Measurements from ENCODE around the gene KCTD6. TPM values are rescaled to one million over a fixed set of nuclear protein-coding genes. Genes with fewer than 3 reads are reported as not detected.

KCTD6 gene
- total RNA-seq, 4 donors from 2014 or later = 13.6 to 16.8 (median 15.1) TPM

DNA sequence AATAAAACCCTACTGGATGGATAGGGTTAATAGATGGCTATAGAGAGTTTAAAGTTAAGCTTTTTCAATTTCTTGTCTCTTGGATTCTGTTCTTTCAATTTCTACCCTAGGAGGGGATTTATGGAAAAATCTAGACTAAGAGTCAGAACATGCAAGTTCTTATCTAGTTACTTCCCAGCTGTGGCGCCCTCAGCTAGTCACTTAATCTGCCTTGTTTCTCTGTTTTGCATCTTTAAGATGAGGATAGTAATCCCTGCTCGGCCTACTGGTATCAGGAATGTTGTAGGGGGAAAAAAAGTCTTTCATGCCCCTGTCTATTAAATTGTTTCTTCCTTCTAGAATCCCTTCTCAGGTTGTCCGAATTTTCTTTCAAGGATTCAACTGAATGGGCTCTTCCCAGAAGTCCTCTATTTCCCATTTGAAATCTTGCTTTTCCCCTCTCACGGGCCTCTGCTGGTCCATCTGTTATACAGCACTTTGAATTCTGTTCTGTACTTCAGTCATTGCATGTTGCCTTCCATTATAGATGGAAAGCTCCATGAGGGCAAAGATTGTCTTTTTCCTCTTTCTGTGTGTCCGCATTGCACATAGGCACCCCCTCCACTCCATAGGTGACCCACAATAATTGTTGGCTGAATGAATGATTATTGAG is 4.4 kb downstream of the KCTD6 start:
- H3K27ac ChIP-seq (replicated peaks in 1 of 4) = no peak overlapping the region
- intact Hi-C loops (cut with DNase I) = no loop called here
- no peaks in the 10 kb centered on the region for H3K9me3 ChIP-seq
- 93% methylated on average over 5 of the region's 5 CpGs for WGBS
- peaks cover 40 to 75% (median 62%) of the 10 kb centered on the region in 4 donors for H3K4me1 ChIP-seq
- H3K27me3 ChIP-seq = no peaks in the 10 kb centered on the region
- DNase-seq (ENCODE audit: extremely low spot score) = no peak
- TF ChIP-seq EP300 (IDR thresholded peaks at IDR 0.05) (no peak), POLR2A (IDR thresholded peaks at IDR 0.05; ENCODE audit: low read depth) (no peak), CTCF (IDR thresholded peaks at IDR 0.05) (no peak), POLR2AphosphoS5 (IDR thresholded peaks at IDR 0.05) (no peak)
- H3K36me3 ChIP-seq = peaks cover 4 to 13% (median 6%) of the 10 kb centered on the region in 4 donors
- H3K4me3 ChIP-seq = no peak overlapping the region

DNA sequence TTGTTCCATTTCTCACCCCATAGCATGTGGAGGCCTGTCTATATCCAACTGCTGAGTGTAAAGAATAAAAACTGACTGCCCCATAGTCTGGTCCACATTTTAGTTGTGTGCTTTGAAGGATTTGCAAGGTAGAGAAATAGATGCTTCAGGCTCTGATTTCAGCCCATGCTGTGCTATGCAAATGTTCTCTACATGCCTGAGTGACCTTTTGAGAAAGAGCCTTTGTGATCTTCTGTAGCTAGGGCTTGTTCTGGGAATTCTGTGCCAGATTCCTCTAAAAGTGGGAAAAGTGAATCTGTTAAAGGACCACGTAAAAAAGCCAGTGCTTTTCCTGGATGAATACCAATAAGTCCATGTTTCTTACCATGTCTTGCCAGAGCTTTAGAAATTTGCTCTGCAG is 5.2 kb downstream of the KCTD6 start:
- TF ChIP-seq EP300 (IDR thresholded peaks at IDR 0.05) (no peak), POLR2AphosphoS5 (IDR thresholded peaks at IDR 0.05) (no peak), POLR2A (IDR thresholded peaks at IDR 0.05; ENCODE audit: low read depth) (no peak), CTCF (IDR thresholded peaks at IDR 0.05) (no peak)
- H3K27me3 ChIP-seq = no peaks in the 10 kb centered on the region

GRCh38 chr3:58502872-58503271 is 11.0 kb downstream of the KCTD6 start:
- 25% methylated on average over 1 of the region's 1 CpG for WGBS

More for the DNA sequence above, 5.2 kb downstream of the KCTD6 start:
- no peak for DNase-seq (ENCODE audit: extremely low spot score)
- Histone ChIP-seq H3K4me3 (no peak overlapping the region), H3K27ac (replicated peaks in 1 of 4) (no peak overlapping the region), H3K9me3 (no peaks in the 10 kb centered on the region), H3K4me1 (peaks cover 40 to 80% (median 62%) of the 10 kb centered on the region in 4 donors), H3K36me3 (peaks cover 7 to 18% (median 9%) of the 10 kb centered on the region in 4 donors)
- WGBS = 20% methylated on average over 1 of the region's 1 CpG
- intact Hi-C loops (cut with DNase I) = no loop called here

DNA sequence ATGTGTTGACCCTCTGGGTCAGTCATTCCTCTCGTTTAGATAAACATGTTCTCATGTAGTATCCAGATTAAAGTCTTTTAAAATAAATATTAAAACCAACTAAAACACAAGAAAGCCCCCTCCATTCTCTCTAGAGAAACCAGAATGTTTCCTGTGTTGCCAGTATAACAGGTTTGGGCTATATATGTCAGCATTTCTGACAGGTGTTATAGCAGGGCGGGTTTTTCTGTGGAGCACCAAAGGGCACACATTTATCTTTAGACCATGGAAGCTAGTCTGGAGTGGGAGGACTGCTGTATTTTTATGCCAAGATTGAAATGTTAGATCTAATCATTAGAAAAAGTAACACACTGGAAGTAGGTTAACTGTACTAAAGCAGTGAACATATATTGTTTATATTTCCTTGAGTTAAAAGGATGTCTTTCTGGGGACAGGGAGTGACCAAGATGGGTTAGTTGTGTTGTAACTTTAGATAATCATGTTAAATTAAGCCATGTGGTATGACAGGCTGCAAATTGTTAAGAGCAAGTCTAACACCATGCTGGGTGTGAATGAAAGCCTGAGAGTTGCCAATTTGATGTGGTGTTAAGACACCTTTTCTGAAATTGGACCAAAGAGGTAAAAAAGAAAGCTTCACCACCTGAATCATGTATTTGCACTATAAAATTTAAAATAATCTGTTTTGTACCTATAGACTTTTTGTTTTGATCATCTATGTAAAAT is 15.6 kb downstream of the KCTD6 start:
- WGBS = 61% methylated on average over 2 of the region's 2 CpGs

More at GRCh38 chr3:58502872-58503271, 11.0 kb downstream of the KCTD6 start:
- DNase-seq (ENCODE audit: extremely low spot score) = no peak
- no peak overlapping the region for H3K27ac ChIP-seq (replicated peaks in 1 of 4)
- intact Hi-C loops (cut with DNase I) = no loop called here
- H3K9me3 ChIP-seq = no peaks in the 10 kb centered on the region
- peaks cover 0 to 31% (median 22%) of the 10 kb centered on the region in 4 donors for H3K4me1 ChIP-seq
- no peak overlapping the region for H3K4me3 ChIP-seq
- H3K27me3 ChIP-seq = no peaks in the 10 kb centered on the region
- peaks cover 7 to 52% (median 33%) of the 10 kb centered on the region in 4 donors for H3K36me3 ChIP-seq
- TF ChIP-seq EP300 (IDR thresholded peaks at IDR 0.05) (no peak), POLR2A (IDR thresholded peaks at IDR 0.05; ENCODE audit: low read depth) (no peak), POLR2AphosphoS5 (IDR thresholded peaks at IDR 0.05) (no peak), CTCF (IDR thresholded peaks at IDR 0.05) (no peak)

More for the DNA sequence above, 15.6 kb downstream of the KCTD6 start:
- TF ChIP-seq EP300 (IDR thresholded peaks at IDR 0.05) (no peak), POLR2A (IDR thresholded peaks at IDR 0.05; ENCODE audit: low read depth) (no peak), CTCF (IDR thresholded peaks at IDR 0.05) (no peak), POLR2AphosphoS5 (IDR thresholded peaks at IDR 0.05) (no peak)
- Histone ChIP-seq H3K4me1 (peaks cover 0 to 11% (median 7%) of the 10 kb centered on the region in 4 donors), H3K36me3 (peaks cover 2 to 64% (median 49%) of the 10 kb centered on the region in 4 donors), H3K27ac (replicated peaks in 1 of 4) (no peak overlapping the region), H3K9me3 (no peaks in the 10 kb centered on the region), H3K27me3 (no peaks in the 10 kb centered on the region), H3K4me3 (no peak overlapping the region)
- intact Hi-C loops (cut with DNase I) = no loop called here
- DNase-seq (ENCODE audit: extremely low spot score) = no peak

All from esophagus muscularis mucosa (tissue), 4 donors.